Gastroesophageal sphincter (tissue), 4 donors: ENCODE measurements around the gene ARHGAP5. TPM values are rescaled to one million over a fixed set of nuclear protein-coding genes. Genes with fewer than 3 reads are reported as not detected.
A peak's percentile ranks its signal among the peaks of the same experiment; 100 is the strongest.

Experiments
- ATAC-seq: fragments of 150-250 bp; one replicate; pipeline ENCODE4 v1.9.1; 2016; ENCODE audit warnings: mild to moderate bottlenecking, moderate library complexity
- H3K27ac ChIP-seq, 4 donors: fragments of 200-600 bp; sonication (generic) in 3 of 4; 1 replicate in 3 of 4; 2 replicates in 1 of 4; pipeline ENCODE4 v1.5.1; 2016 to 2019
- H3K27me3 ChIP-seq: fragments of 200-600 bp; sonication (generic); one replicate; pipeline ENCODE4 v1.5.1; 2019
- H3K36me3 ChIP-seq, 2 donors: fragments of 200-600 bp; sonication (generic); one replicate each; pipeline ENCODE4 v1.5.1; 2019; ENCODE audit warnings: control low read depth in 1 of 2
- H3K4me1 ChIP-seq, 3 donors: fragments of 200-600 bp; sonication (generic); 1 replicate in 2 of 3; 2 replicates in 1 of 3; pipeline ENCODE4 v1.5.1; 2016 to 2019; ENCODE audit warnings: control low read depth in 2 of 3
- H3K4me3 ChIP-seq, 2 donors: fragments of 200-600 bp; sonication (generic); one replicate each; pipeline ENCODE4 v1.5.1; 2019; ENCODE audit warnings: mild to moderate bottlenecking in 1 of 2, moderate library complexity in 1 of 2
- H3K9me3 ChIP-seq, 3 donors: fragments of 200-600 bp; sonication (generic); one replicate each; pipeline ENCODE4 v1.5.1; 2017 to 2019; ENCODE audit warnings: control low read depth in 2 of 3
- EP300 ChIP-seq: sonication (generic); formaldehyde crosslinking; IDR thresholded peaks from one replicate; pipeline ENCODE4 v1.6.1; 2017; ENCODE audit warnings: antibody characterized with exemption, mild to moderate bottlenecking
- POLR2A ChIP-seq, 2 donors: fragments of 450-650 bp; IDR thresholded peaks; one replicate each; pipeline ENCODE4 v1.6.1; 2017; ENCODE audit warnings: antibody characterized with exemption in 2 of 2, mild to moderate bottlenecking in 2 of 2, moderate library complexity in 1 of 2
- POLR2AphosphoS5 ChIP-seq: sonication (generic); formaldehyde crosslinking; IDR thresholded peaks from one replicate; pipeline ENCODE4 v1.6.1; 2017; ENCODE audit warnings: antibody characterized with exemption
- WGBS, 2 donors: methylation state at CpG; one replicate each; pipeline ENCODE4 v1.1.5; 2018; ENCODE audit warnings: low coverage in 1 of 2; 5-methylcytosine and 5-hydroxymethylcytosine counted together
- total RNA-seq, 4 donors: library from RNA; depleted of rRNA; stranded (reverse); fragments of >200 nt; gene quantifications; one replicate each; pipeline ENCODE4 v1.1.0, GENCODE V29; 2016
- TF ChIP-seq, protein P1 (sequence below), 4 experiments: fragments of 200-600 bp in 2 of 4; fragments of 450-650 bp in 2 of 4; sonication (generic) in 1 of 4; IDR thresholded peaks; one replicate each; pipeline ENCODE4 v1.5.1; 2017 to 2019; ENCODE audit warnings: antibody characterized with exemption in 4 of 4, mild to moderate bottlenecking in 2 of 4, moderate library complexity in 2 of 4

The ARHGAP5 gene
- total RNA-seq, 4 donors from 2014 or later = 196 to 265 (median 239) TPM

GRCh38 chr14:32068708-32069107, 8.4 kb upstream of the ARHGAP5 start:
- Histone ChIP-seq H3K9me3 (no peaks in the 10 kb centered on the region), H3K36me3 (no peaks in the 10 kb centered on the region), H3K27ac (no peak overlapping the region), H3K4me1 (peaks cover 0 to 16% (median 6%) of the 10 kb centered on the region in 3 donors), H3K27me3 (no peaks in the 10 kb centered on the region), H3K4me3 (no peak overlapping the region)
- WGBS, 2 donors = 77 to 82% methylated on average over 2 of the region's 2 CpGs
- no peak for TF ChIP-seq EP300
- TF ChIP-seq, protein P1, sequence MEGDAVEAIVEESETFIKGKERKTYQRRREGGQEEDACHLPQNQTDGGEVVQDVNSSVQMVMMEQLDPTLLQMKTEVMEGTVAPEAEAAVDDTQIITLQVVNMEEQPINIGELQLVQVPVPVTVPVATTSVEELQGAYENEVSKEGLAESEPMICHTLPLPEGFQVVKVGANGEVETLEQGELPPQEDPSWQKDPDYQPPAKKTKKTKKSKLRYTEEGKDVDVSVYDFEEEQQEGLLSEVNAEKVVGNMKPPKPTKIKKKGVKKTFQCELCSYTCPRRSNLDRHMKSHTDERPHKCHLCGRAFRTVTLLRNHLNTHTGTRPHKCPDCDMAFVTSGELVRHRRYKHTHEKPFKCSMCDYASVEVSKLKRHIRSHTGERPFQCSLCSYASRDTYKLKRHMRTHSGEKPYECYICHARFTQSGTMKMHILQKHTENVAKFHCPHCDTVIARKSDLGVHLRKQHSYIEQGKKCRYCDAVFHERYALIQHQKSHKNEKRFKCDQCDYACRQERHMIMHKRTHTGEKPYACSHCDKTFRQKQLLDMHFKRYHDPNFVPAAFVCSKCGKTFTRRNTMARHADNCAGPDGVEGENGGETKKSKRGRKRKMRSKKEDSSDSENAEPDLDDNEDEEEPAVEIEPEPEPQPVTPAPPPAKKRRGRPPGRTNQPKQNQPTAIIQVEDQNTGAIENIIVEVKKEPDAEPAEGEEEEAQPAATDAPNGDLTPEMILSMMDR (IDR thresholded peaks at IDR 0.05) = no peak
- TF ChIP-seq POLR2AphosphoS5 = no peak
- no peak for TF ChIP-seq POLR2A (IDR thresholded peaks at IDR 0.05)
- ATAC-seq = no peak

- H3K4me1 ChIP-seq = peaks cover 0 to 32% (median 12%) of the 10 kb centered on the region in 3 donors
- no peaks in the 10 kb centered on the region for H3K9me3 ChIP-seq
- no peak for ATAC-seq
- H3K36me3 ChIP-seq = no peaks in the 10 kb centered on the region
- H3K27ac ChIP-seq = no peak overlapping the region
- TF ChIP-seq POLR2A (IDR thresholded peaks at IDR 0.05) (no peak), EP300 (no peak), POLR2AphosphoS5 (no peak)
- TF ChIP-seq, protein P1 (IDR thresholded peaks at IDR 0.05) = no peak
- H3K4me3 ChIP-seq = no peak overlapping the region
- WGBS, 2 donors = 84 to 100% methylated on average over 3 of the region's 3 CpGs
- H3K27me3 ChIP-seq = no peaks in the 10 kb centered on the region
Measured at GRCh38 chr14:32070282-32070681, 6.8 kb upstream of the ARHGAP5 start.

GRCh38 chr14:32072676-32073075, 4.4 kb upstream of the ARHGAP5 start:
- H3K36me3 ChIP-seq = no peaks in the 10 kb centered on the region
- H3K27me3 ChIP-seq = no peaks in the 10 kb centered on the region
- H3K27ac ChIP-seq = peak overlapping the region; percentile 30 to 99 (median 39)
- TF ChIP-seq POLR2AphosphoS5 = no peak
- TF ChIP-seq, protein P1 (IDR thresholded peaks at IDR 0.05) = no peak
- no peak for TF ChIP-seq POLR2A (IDR thresholded peaks at IDR 0.05)
- no peak for TF ChIP-seq EP300
- no peak overlapping the region for H3K4me3 ChIP-seq
- WGBS, 2 donors = 11 to 28% methylated on average over 1 of the region's 1 CpG
- no peak for ATAC-seq
- no peaks in the 10 kb centered on the region for H3K9me3 ChIP-seq
- H3K4me1 ChIP-seq = peaks cover 0 to 37% (median 12%) of the 10 kb centered on the region in 3 donors

DNA sequence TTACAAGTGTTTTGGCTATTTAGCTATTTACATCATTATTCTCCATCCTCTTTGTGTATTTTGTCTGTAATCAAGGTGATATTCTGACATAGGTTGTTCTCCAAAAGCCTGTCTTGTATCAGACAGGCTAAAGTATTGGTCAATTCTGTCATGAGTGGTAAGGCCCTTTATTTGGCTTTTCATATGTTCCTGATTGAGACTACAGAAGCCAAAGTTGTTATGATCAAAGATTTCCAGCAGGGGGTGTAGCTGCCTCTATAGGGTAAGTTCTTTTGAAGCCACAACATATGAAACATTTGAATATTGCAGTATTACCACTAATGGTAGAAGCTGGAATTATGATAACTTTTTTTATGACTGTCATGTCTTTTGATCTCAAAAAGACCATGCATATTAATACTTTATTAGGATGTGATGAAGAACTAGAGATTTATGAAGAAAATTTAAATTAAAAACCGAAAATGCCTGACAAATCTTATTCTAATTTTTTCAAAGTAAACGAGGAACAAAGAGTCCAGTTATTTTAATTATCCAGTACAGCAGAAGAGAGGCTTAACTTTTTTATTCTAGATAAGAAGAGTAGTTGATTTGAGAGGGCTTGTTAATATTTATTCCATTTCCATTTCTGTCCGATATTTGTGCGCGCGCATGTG, 3.4 kb upstream of the ARHGAP5 start:
- ATAC-seq = no peak
- peaks cover 0 to 41% (median 12%) of the 10 kb centered on the region in 3 donors for H3K4me1 ChIP-seq
- H3K4me3 ChIP-seq = no peak overlapping the region
- TF ChIP-seq, protein P1 (IDR thresholded peaks at IDR 0.05) = peak; percentile 50 to 74 (median 74)
- no peak for TF ChIP-seq EP300
- H3K36me3 ChIP-seq = no peaks in the 10 kb centered on the region
- H3K9me3 ChIP-seq = no peaks in the 10 kb centered on the region
- whole genome bisulfite sequencing, 2 donors = 88 to 90% methylated on average over 6 of the region's 6 CpGs
- peak overlapping the region; percentile 30 to 99 (median 63) for H3K27ac ChIP-seq
- H3K27me3 ChIP-seq = no peaks in the 10 kb centered on the region

DNA sequence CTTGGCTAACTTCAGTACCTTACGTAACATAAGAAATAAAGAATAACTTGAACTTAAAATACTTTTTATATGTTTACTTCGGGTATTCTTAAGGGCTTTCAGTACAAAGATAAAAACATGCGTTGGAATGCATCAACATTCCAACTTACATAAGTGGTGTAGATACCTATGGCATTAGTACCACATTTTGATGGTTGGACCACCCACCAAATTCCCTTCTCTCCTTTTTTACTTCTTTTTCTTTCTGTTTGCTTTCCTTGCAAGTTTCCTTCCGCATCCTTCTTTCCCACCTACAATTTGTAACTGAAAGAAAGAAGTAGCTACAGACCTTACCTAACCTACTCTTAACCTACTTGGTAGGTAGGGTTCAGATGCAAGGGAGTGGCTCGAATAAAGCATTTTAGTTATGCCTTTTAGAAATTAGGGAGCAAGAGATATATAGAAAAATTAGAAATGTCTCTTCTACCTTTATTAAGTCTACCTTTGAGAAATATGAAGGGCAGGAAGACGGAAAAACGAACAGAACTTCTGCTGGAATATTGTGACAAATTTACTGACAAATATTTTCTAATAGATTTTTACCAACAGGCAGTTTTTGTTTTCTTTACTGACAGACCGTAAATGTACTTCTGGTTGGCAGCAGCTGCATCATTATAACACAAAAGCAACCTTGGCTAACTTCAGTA, 2.1 kb upstream of the ARHGAP5 start:
- Histone ChIP-seq H3K27me3 (no peaks in the 10 kb centered on the region), H3K27ac (peak overlapping the region; percentile 93 to 100 (median 98)), H3K4me3 (peak overlapping the region; percentile 96 to 98), H3K9me3 (no peaks in the 10 kb centered on the region), H3K4me1 (peaks cover 0 to 55% (median 12%) of the 10 kb centered on the region in 3 donors), H3K36me3 (no peaks in the 10 kb centered on the region)
- TF ChIP-seq EP300 (no peak), POLR2AphosphoS5 (no peak), POLR2A (IDR thresholded peaks at IDR 0.05) (no peak)
- TF ChIP-seq, protein P1 (IDR thresholded peaks at IDR 0.05) = no peak
- 34 to 40% methylated on average over 8 of the region's 8 CpGs for WGBS, 2 donors
- ATAC-seq = no peak
